ENCODE results near the gene UBE2QL1. TPM values are rescaled to one million over a fixed set of nuclear protein-coding genes. Genes with fewer than 3 reads are reported as not detected.

UBE2QL1 gene
- total RNA-seq, 1 experiment from 2014 or later: 0.11 TPM

DNA sequence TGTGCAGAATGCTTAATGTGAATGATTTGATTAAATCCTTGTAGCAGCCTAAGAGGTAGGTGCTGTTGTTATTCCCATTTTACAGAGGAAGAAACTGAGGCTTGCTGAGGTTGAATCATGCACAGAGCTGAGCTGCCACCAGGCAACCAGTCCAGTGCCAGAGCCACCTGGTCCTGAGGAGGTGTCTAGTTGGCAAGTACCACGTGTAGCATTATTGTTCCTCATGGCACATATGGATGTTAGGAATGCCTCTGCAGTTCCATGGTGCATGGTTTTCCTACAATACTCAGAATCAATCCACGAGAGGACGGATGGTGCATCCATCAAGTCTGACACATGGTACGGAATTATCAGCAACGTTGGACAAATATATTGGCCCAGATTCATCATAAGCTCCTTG lies 8.9 kb downstream of the UBE2QL1 start:
- Histone ChIP-seq H4K8ac (replicated peaks; ENCODE audit: insufficient read length, low read depth, low read length) (no peak overlapping the region), H3K9me3 (ENCODE audit: control insufficient read depth, low read depth, low read length) (no peaks in the 10 kb centered on the region), H3K9ac (ENCODE audit: extremely low read depth, insufficient read length, low read length) (no peak overlapping the region), H3K14ac (ENCODE audit: insufficient read depth, low read length) (no peak overlapping the region), H3K4me1 (ENCODE audit: insufficient read depth, low read length) (no peaks in the 10 kb centered on the region), H3K79me1 (ENCODE audit: insufficient read depth, low read depth, low read length, poor library complexity, severe bottlenecking) (no peaks in the 10 kb centered on the region), H3T11ph (ENCODE audit: low read length) (no peak overlapping the region), H2BK12ac (ENCODE audit: insufficient read length, low read depth, low read length) (no peak overlapping the region), H2BK20ac (ENCODE audit: low read depth, low read length, poor library complexity, severe bottlenecking) (no peak overlapping the region), H4K91ac (ENCODE audit: insufficient read length, low read depth, low read length) (no peak overlapping the region), H3K27ac (ENCODE audit: insufficient read length, low read depth, low read length) (no peak overlapping the region), H3K18ac (ENCODE audit: insufficient read length, low read depth, low read length) (no peak overlapping the region), H2BK120ac (ENCODE audit: low read depth, low read length, poor library complexity, severe bottlenecking) (no peak overlapping the region), H4K5ac (ENCODE audit: insufficient read length, low read depth, low read length) (no peak overlapping the region), H3K27me3 (ENCODE audit: insufficient read depth, low read length) (peaks cover 7% of the 10 kb centered on the region; the same call in 1 of the 2 replicates), H3K4me2 (ENCODE audit: insufficient read depth, insufficient read length, low read length) (no peak overlapping the region), H4K20me1 (ENCODE audit: control insufficient read depth, insufficient read depth, insufficient read length) (no peaks in the 10 kb centered on the region), H2AK5ac (ENCODE audit: insufficient read length, low read length) (no peak overlapping the region), H2AFZ (ENCODE audit: low read length) (no peak overlapping the region), H2BK5ac (ENCODE audit: insufficient read length, low read length) (no peak overlapping the region), H3K23me2 (ENCODE audit: insufficient read length, low read depth, low read length, poor library complexity, severe bottlenecking) (no peaks in the 10 kb centered on the region), H3K79me2 (ENCODE audit: insufficient read depth, low read length) (no peaks in the 10 kb centered on the region), H3K56ac (ENCODE audit: insufficient read length, low read depth, low read length) (no peak overlapping the region), H3K4ac (ENCODE audit: low read depth, low read length) (no peak overlapping the region), H3K23ac (ENCODE audit: insufficient read length, low read depth, low read length) (no peak overlapping the region), H2BK15ac (ENCODE audit: low read depth, low read length) (no peak overlapping the region)
- Mint-ChIP-seq H3K9me3 (no peaks in the 10 kb centered on the region; a peak in 1 of 5 replicates), H3K36me3 (ENCODE audit: insufficient read depth in 1 of 3, low read depth in 3 of 3) (no peaks in the 10 kb centered on the region), H3K4me3 (no peak overlapping the region), H3K27ac (no peak overlapping the region), H3K27me3 (ENCODE audit: low read depth) (peaks cover 95% of the 10 kb centered on the region), H3K4me1 (no peaks in the 10 kb centered on the region)
- no CpG with 5 or more reads among the region's 5 CpGs for WGBS (ENCODE audit: extremely low coverage, insufficient read length, low lambda C conversion rate)
- DNase-seq: no peak
- TF ChIP-seq, protein P1, sequence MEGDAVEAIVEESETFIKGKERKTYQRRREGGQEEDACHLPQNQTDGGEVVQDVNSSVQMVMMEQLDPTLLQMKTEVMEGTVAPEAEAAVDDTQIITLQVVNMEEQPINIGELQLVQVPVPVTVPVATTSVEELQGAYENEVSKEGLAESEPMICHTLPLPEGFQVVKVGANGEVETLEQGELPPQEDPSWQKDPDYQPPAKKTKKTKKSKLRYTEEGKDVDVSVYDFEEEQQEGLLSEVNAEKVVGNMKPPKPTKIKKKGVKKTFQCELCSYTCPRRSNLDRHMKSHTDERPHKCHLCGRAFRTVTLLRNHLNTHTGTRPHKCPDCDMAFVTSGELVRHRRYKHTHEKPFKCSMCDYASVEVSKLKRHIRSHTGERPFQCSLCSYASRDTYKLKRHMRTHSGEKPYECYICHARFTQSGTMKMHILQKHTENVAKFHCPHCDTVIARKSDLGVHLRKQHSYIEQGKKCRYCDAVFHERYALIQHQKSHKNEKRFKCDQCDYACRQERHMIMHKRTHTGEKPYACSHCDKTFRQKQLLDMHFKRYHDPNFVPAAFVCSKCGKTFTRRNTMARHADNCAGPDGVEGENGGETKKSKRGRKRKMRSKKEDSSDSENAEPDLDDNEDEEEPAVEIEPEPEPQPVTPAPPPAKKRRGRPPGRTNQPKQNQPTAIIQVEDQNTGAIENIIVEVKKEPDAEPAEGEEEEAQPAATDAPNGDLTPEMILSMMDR (conservative IDR thresholded peaks at IDR 0.05): no peak
